ENCODE measurements around the gene ERCC4. TPM values are rescaled to one million over a fixed set of nuclear protein-coding genes. Genes with fewer than 3 reads are reported as not detected.

The ERCC4 gene
- total RNA-seq, 2 donors from 2014 or later: 12.9 to 18.2 TPM

DNA sequence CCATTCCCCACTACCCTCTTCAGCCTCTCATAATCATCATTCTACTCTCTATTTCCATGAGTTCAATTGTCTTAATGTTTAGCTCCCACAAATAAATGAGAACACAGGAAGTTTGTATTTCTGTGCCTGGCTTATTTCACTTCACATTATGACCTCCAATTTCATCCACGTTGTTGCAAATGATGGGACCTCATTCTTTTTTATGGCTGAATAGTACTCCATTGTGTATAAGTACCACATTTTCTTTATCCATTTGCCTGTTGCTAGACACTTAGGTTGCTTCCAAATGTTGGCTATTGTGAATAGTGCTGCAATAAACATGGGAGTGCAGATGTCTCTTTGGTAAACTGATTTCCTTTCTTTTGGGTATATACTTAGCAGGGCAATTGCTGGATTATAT, 42.3 kb downstream of the ERCC4 start:
- no peaks in the 10 kb centered on the region for H3K27me3 ChIP-seq (ENCODE audit: control insufficient read depth, insufficient read depth, low read length, poor library complexity, severe bottlenecking)
- H3K36me3 ChIP-seq (ENCODE audit: control insufficient read depth, insufficient read depth, low read length): no peaks in the 10 kb centered on the region
- H3K27ac Mint-ChIP-seq: no peak overlapping the region
- no peak overlapping the region for H3K9ac ChIP-seq (ENCODE audit: extremely low read depth, low read length, poor library complexity, severe bottlenecking)
- no peaks in the 10 kb centered on the region for H3K27me3 Mint-ChIP-seq (ENCODE audit: insufficient read depth)
- no peaks in the 10 kb centered on the region for H3K9me3 ChIP-seq (ENCODE audit: control insufficient read depth, low read length)
- no peak overlapping the region for H3K27ac ChIP-seq (ENCODE audit: low read depth, low read length)
- no peak overlapping the region for H3K4me3 Mint-ChIP-seq
- TF ChIP-seq, protein P1, sequence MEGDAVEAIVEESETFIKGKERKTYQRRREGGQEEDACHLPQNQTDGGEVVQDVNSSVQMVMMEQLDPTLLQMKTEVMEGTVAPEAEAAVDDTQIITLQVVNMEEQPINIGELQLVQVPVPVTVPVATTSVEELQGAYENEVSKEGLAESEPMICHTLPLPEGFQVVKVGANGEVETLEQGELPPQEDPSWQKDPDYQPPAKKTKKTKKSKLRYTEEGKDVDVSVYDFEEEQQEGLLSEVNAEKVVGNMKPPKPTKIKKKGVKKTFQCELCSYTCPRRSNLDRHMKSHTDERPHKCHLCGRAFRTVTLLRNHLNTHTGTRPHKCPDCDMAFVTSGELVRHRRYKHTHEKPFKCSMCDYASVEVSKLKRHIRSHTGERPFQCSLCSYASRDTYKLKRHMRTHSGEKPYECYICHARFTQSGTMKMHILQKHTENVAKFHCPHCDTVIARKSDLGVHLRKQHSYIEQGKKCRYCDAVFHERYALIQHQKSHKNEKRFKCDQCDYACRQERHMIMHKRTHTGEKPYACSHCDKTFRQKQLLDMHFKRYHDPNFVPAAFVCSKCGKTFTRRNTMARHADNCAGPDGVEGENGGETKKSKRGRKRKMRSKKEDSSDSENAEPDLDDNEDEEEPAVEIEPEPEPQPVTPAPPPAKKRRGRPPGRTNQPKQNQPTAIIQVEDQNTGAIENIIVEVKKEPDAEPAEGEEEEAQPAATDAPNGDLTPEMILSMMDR (conservative IDR thresholded peaks at IDR 0.05): no peak
- H3K4me1 Mint-ChIP-seq: peaks cover 8% of the 10 kb centered on the region
- peaks cover 8% of the 10 kb centered on the region for H3K4me1 ChIP-seq (ENCODE audit: control insufficient read depth, insufficient read depth, low read length)
- 94% methylated on average over 1 of the region's 1 CpG; no CpG with 5 or more reads in 1 of the 2 experiments for WGBS, 2 experiments (ENCODE audit: insufficient coverage in 1 of 2, insufficient read length in 1 of 2)
- no peak for DNase-seq
- no peaks in the 10 kb centered on the region for H3K9me3 Mint-ChIP-seq
- no peaks in the 10 kb centered on the region for H3K36me3 Mint-ChIP-seq (ENCODE audit: low read depth)
- H3K4me3 ChIP-seq (ENCODE audit: low read length): no peak overlapping the region

DNA sequence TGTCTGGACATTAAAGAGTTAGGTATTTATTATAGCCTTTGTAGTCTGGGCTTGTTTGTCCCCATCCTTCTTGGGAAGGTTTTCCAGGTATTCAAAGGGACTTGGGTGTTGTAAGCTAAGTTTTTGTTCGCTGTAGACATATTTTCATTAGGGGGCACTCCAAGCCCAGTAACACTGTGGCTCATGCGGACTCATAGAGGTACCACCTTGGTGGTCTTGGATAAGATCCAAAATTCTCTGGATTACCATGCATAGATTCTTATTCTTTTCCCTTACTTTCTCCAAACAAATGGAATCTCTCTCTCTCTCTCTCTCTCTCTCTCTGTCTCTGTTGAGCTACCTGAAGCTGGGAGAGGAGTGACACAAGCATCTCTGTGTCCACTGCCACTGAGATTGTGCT, 48.9 kb downstream of the ERCC4 start:
- no peak overlapping the region for H3K4me3 Mint-ChIP-seq
- Histone ChIP-seq H3K4me1 (ENCODE audit: control insufficient read depth, insufficient read depth, low read length) (no peaks in the 10 kb centered on the region), H3K36me3 (ENCODE audit: control insufficient read depth, insufficient read depth, low read length) (no peaks in the 10 kb centered on the region), H3K27me3 (ENCODE audit: control insufficient read depth, insufficient read depth, low read length, poor library complexity, severe bottlenecking) (no peaks in the 10 kb centered on the region), H3K27ac (ENCODE audit: low read depth, low read length) (no peak overlapping the region), H3K4me3 (ENCODE audit: low read length) (no peak overlapping the region), H3K9me3 (ENCODE audit: control insufficient read depth, low read length) (no peaks in the 10 kb centered on the region), H3K9ac (ENCODE audit: extremely low read depth, low read length, poor library complexity, severe bottlenecking) (no peak overlapping the region)
- WGBS, 2 experiments (ENCODE audit: insufficient coverage in 1 of 2, insufficient read length in 1 of 2): 82 to 88% methylated on average over 2 of the region's 2 CpGs
- DNase-seq: no peak
- no peaks in the 10 kb centered on the region for H3K9me3 Mint-ChIP-seq
- H3K27ac Mint-ChIP-seq: no peak overlapping the region
- H3K27me3 Mint-ChIP-seq (ENCODE audit: insufficient read depth): no peaks in the 10 kb centered on the region
- no peaks in the 10 kb centered on the region for H3K4me1 Mint-ChIP-seq
- TF ChIP-seq, protein P1 (conservative IDR thresholded peaks at IDR 0.05): peak; percentile 57
- no peaks in the 10 kb centered on the region for H3K36me3 Mint-ChIP-seq (ENCODE audit: low read depth)

DNA sequence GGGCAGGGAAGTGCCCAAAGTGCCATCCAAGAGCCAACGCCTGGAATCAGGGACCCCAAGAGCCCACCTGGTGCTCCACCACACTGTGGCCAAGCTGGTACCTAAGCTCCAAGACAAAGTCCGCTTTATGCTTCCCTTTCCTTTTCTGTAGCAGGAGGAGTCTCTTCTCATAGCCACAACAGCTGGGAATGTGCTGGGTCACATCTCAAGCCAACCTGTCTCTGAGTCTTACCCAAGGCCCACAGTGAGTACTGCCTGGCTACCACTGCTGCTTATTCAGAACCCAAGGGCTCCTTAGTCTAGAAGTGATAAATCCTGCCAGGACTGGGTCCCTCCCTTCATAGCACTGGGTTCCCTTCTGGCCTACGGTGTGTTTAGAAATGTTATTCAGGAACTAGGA, 49.8 kb downstream of the ERCC4 start:
- no peaks in the 10 kb centered on the region for H3K27me3 Mint-ChIP-seq (ENCODE audit: insufficient read depth)
- no peak overlapping the region for H3K4me3 Mint-ChIP-seq
- Histone ChIP-seq H3K36me3 (ENCODE audit: control insufficient read depth, insufficient read depth, low read length) (no peaks in the 10 kb centered on the region), H3K4me3 (ENCODE audit: low read length) (no peak overlapping the region), H3K9me3 (ENCODE audit: control insufficient read depth, low read length) (no peaks in the 10 kb centered on the region), H3K27me3 (ENCODE audit: control insufficient read depth, insufficient read depth, low read length, poor library complexity, severe bottlenecking) (no peaks in the 10 kb centered on the region), H3K9ac (ENCODE audit: extremely low read depth, low read length, poor library complexity, severe bottlenecking) (no peak overlapping the region), H3K4me1 (ENCODE audit: control insufficient read depth, insufficient read depth, low read length) (no peaks in the 10 kb centered on the region), H3K27ac (ENCODE audit: low read depth, low read length) (no peak overlapping the region)
- H3K4me1 Mint-ChIP-seq: no peaks in the 10 kb centered on the region
- H3K27ac Mint-ChIP-seq: no peak overlapping the region
- no peaks in the 10 kb centered on the region for H3K9me3 Mint-ChIP-seq
- WGBS, 2 experiments (ENCODE audit: insufficient coverage in 1 of 2, insufficient read length in 1 of 2): 94 to 100% methylated on average over 3 of the region's 3 CpGs
- no peaks in the 10 kb centered on the region for H3K36me3 Mint-ChIP-seq (ENCODE audit: low read depth)
- no peak for DNase-seq
- TF ChIP-seq, protein P1 (conservative IDR thresholded peaks at IDR 0.05): no peak
